ENCODE results near the gene ESAM. TPM values are rescaled to one million over a fixed set of nuclear protein-coding genes. Genes with fewer than 3 reads are reported as not detected.
A peak's percentile ranks its signal among the peaks of the same experiment; 100 is the strongest.

ESAM gene
- total RNA-seq, 2 donors from 2014 or later, result 0.31 to 0.68 TPM

GRCh38 chr11:124738713-124739478 lies 23.2 kb downstream of the ESAM start:
- Mint-ChIP-seq H3K27me3 (ENCODE audit: insufficient read depth) (peaks cover 90% of the 10 kb centered on the region), H3K4me1 (peaks cover 14% of the 10 kb centered on the region), H3K27ac (no peak overlapping the region), H3K9me3 (no peaks in the 10 kb centered on the region), H3K4me3 (peak overlapping the region; percentile 57), H3K36me3 (ENCODE audit: low read depth) (no peaks in the 10 kb centered on the region)
- Histone ChIP-seq H3K27ac (ENCODE audit: low read depth, low read length) (no peak overlapping the region), H3K9ac (ENCODE audit: extremely low read depth, low read length, poor library complexity, severe bottlenecking) (no peak overlapping the region), H3K36me3 (ENCODE audit: control insufficient read depth, insufficient read depth, low read length) (no peaks in the 10 kb centered on the region), H3K4me1 (ENCODE audit: control insufficient read depth, insufficient read depth, low read length) (no peaks in the 10 kb centered on the region), H3K27me3 (ENCODE audit: control insufficient read depth, insufficient read depth, low read length, poor library complexity, severe bottlenecking) (peaks cover 82% of the 10 kb centered on the region), H3K9me3 (ENCODE audit: control insufficient read depth, low read length) (no peaks in the 10 kb centered on the region), H3K4me3 (ENCODE audit: low read length) (peak overlapping the region; percentile 57)
- TF ChIP-seq CTCF (conservative IDR thresholded peaks at IDR 0.05), result no peak
- DNase-seq, result no peak
- 83 to 97% methylated on average over 15 to 21 of the region's 21 CpGs for WGBS, 2 experiments (ENCODE audit: insufficient coverage in 1 of 2, insufficient read length in 1 of 2)

- 81 to 83% methylated on average over 3 to 7 of the region's 7 CpGs for WGBS, 2 experiments (ENCODE audit: insufficient coverage in 1 of 2, insufficient read length in 1 of 2)
- Mint-ChIP-seq H3K27me3 (ENCODE audit: insufficient read depth) (peaks cover 79% of the 10 kb centered on the region), H3K4me1 (peaks cover 14% of the 10 kb centered on the region), H3K27ac (no peak overlapping the region), H3K36me3 (ENCODE audit: low read depth) (no peaks in the 10 kb centered on the region), H3K4me3 (no peak overlapping the region), H3K9me3 (no peaks in the 10 kb centered on the region)
- Histone ChIP-seq H3K4me3 (ENCODE audit: low read length) (no peak overlapping the region), H3K27me3 (ENCODE audit: control insufficient read depth, insufficient read depth, low read length, poor library complexity, severe bottlenecking) (peaks cover 71% of the 10 kb centered on the region), H3K27ac (ENCODE audit: low read depth, low read length) (no peak overlapping the region), H3K36me3 (ENCODE audit: control insufficient read depth, insufficient read depth, low read length) (no peaks in the 10 kb centered on the region), H3K9ac (ENCODE audit: extremely low read depth, low read length, poor library complexity, severe bottlenecking) (no peak overlapping the region), H3K4me1 (ENCODE audit: control insufficient read depth, insufficient read depth, low read length) (no peaks in the 10 kb centered on the region), H3K9me3 (ENCODE audit: control insufficient read depth, low read length) (no peaks in the 10 kb centered on the region)
- no peak for TF ChIP-seq CTCF (conservative IDR thresholded peaks at IDR 0.05)
- no peak for DNase-seq
Measured at GRCh38 chr11:124737638-124738305, 24.3 kb downstream of the ESAM start.

- H3K9me3 ChIP-seq (ENCODE audit: control insufficient read depth, low read length), result no peaks in the 10 kb centered on the region
- 88 to 90% methylated on average over 3 of the region's 3 CpGs for WGBS, 2 experiments (ENCODE audit: insufficient coverage in 1 of 2, insufficient read length in 1 of 2)
- H3K4me1 Mint-ChIP-seq, result peaks cover 14% of the 10 kb centered on the region
- H3K27ac ChIP-seq (ENCODE audit: low read depth, low read length), result no peak overlapping the region
- H3K27me3 Mint-ChIP-seq (ENCODE audit: insufficient read depth), result peaks cover 69% of the 10 kb centered on the region
- H3K36me3 ChIP-seq (ENCODE audit: control insufficient read depth, insufficient read depth, low read length), result no peaks in the 10 kb centered on the region
- H3K36me3 Mint-ChIP-seq (ENCODE audit: low read depth), result no peaks in the 10 kb centered on the region
- TF ChIP-seq CTCF (conservative IDR thresholded peaks at IDR 0.05), result no peak
- H3K27me3 ChIP-seq (ENCODE audit: control insufficient read depth, insufficient read depth, low read length, poor library complexity, severe bottlenecking), result peaks cover 60% of the 10 kb centered on the region
- no peak overlapping the region for H3K27ac Mint-ChIP-seq
- H3K4me1 ChIP-seq (ENCODE audit: control insufficient read depth, insufficient read depth, low read length), result no peaks in the 10 kb centered on the region
- H3K9me3 Mint-ChIP-seq, result no peaks in the 10 kb centered on the region
- no peak overlapping the region for H3K4me3 Mint-ChIP-seq
- no peak overlapping the region for H3K4me3 ChIP-seq (ENCODE audit: low read length)
- H3K9ac ChIP-seq (ENCODE audit: extremely low read depth, low read length, poor library complexity, severe bottlenecking), result no peak overlapping the region
- DNase-seq, result no peak
Measured at GRCh38 chr11:124736736-124737135, 25.4 kb downstream of the ESAM start.
